Cardiac fibroblast (primary cell): ENCODE measurements around the gene SAMD11.

ENCODE experiments used
- DNase-seq, 2 donors: peaks; one replicate each; pipeline versions ENCODE4 v3.0.0 to v3.0.0-alpha.2; 2010; ENCODE audit warnings: low read depth in 2 of 2
- H3K4me3 ChIP-seq, 2 donors: replicated peaks in 1 of 2; 1 replicate in 1 of 2; 2 replicates in 1 of 2; pipeline ENCODE4 v1.5.1; 2011; ENCODE audit warnings: low read depth in 2 of 2, low read length in 2 of 2, mild to moderate bottlenecking in 2 of 2, moderate library complexity in 1 of 2
- CTCF ChIP-seq: IDR thresholded peaks from one replicate; pipeline ENCODE4 v1.5.1; 2011; ENCODE audit warnings: low read depth, mild to moderate bottlenecking, low read length, inconsistent platforms

The SAMD11 gene

GRCh38 chr1:941588-942383, 18.1 kb downstream of the SAMD11 start:
- DNase-seq = peak; percentile 38 to 84
- TF ChIP-seq CTCF = no peak
- peak overlapping the region; percentile 26 to 40 for H3K4me3 ChIP-seq

- TF ChIP-seq CTCF = no peak
- H3K4me3 ChIP-seq = peak overlapping the region in 1 of 2 donors; percentile 40
- no peak for DNase-seq
Measured at GRCh38 chr1:942411-942821, 18.7 kb downstream of the SAMD11 start.

GRCh38 chr1:942864-943533, 19.3 kb downstream of the SAMD11 start:
- TF ChIP-seq CTCF = no peak
- peak overlapping the region in 1 of 2 donors; percentile 23 for H3K4me3 ChIP-seq

GRCh38 chr1:943545-944340, 20.0 kb downstream of the SAMD11 start:
- TF ChIP-seq CTCF = no peak
- DNase-seq = no peak
- no peak overlapping the region for H3K4me3 ChIP-seq

More at GRCh38 chr1:942864-943533, 19.3 kb downstream of the SAMD11 start:
- DNase-seq = peak in 1 of 2 donors; percentile 70

GRCh38 chr1:944341-945325, 20.9 kb downstream of the SAMD11 start:
- TF ChIP-seq CTCF = no peak
- peak in 1 of 2 donors; percentile 67 for DNase-seq
- H3K4me3 ChIP-seq = no peak overlapping the region
